LNCaP clone FGC (cell line): ENCODE data around the gene VIM.

Experiments
- DNase-seq: peaks from one replicate; pipeline ENCODE4 v3.0.0-alpha.2; 2011; ENCODE audit warnings: low read depth
- H3K4me3 ChIP-seq: 2 replicates; pipeline ENCODE4 v1.5.1; 2011; ENCODE audit warnings: mild to moderate bottlenecking, low read depth, low read length, control low read depth
- CTCF ChIP-seq: IDR thresholded peaks from 2 replicates; pipeline ENCODE4 v1.5.1; 2012; ENCODE audit warnings: mild to moderate bottlenecking; ENCODE audit not compliant: control insufficient read depth, insufficient read depth; ENCODE audit errors: extremely low read depth

The VIM gene

DNA sequence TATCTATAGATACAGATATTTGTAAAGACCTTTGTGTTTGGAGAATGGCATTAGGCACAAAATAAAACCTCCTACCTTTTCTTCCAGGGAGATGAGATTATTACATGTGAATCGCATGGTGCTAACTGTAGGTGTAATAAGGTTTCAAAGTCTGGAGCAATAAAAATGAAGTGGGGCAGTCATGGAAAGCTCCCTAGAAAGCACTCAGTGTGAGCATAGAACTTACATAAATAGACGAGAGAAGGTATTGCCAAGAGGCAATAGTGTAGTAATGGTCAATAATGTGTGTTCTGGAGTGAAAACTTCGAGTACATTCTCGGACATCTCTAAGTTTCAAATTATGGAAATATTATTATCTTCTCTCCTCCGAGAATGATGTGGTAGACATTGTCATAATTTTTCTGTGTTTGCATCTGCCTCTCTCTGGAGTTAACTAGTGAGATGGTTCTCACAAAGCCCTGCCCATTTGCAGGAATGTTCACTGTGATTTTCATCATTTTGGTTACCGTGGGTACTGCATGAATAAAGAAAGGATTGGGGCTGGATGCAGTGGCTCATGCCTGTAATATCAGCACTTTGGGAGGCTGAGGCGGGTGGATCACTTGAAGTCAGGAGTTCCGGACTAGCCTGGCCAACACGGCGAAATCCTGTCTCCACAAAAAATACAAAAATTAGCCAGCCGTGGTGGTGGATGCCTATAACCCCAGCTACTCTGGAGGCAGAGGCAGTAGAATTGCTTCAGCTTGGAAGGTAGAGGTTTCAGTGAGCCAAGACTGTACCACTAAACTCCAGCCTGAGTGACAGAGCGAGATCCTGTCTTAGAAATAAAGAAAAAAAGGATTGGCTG, 10.6 kb downstream of the VIM start:
- TF ChIP-seq CTCF = no peak
- DNase-seq = no peak
- H3K4me3 ChIP-seq = no peak overlapping the region

- no peak for DNase-seq
- TF ChIP-seq CTCF = no peak
- H3K4me3 ChIP-seq = no peak overlapping the region
These were observed 11.5 kb downstream of the VIM start for GRCh38 chr10:17239345-17240085.

- DNase-seq = no peak
- no peak overlapping the region for H3K4me3 ChIP-seq
- TF ChIP-seq CTCF = no peak
These were observed 12.1 kb downstream of the VIM start for GRCh38 chr10:17240096-17240495.

DNA sequence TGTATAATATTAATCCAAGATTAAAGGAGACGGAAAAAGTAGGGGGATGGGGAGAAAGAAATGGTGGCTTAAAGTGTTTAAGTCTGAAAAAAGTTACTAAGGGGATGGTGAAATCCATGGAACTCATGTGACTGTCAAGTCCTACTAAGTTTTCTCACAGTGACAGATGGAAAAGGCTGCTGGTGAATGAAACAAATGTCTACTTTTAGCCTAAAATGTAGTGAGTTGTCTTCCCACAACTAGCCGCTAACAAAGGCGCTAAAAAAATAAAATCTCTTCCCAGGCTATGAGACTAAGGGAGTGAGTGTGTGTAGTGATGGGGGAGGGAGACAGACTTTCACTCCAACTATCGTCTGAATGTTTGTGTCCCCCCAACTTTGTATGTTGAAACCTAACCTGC, 12.6 kb downstream of the VIM start:
- TF ChIP-seq CTCF = no peak
- DNase-seq = no peak

GRCh38 chr10:17241611-17242333, 13.7 kb downstream of the VIM start:
- no peak for TF ChIP-seq CTCF
- DNase-seq = no peak
- H3K4me3 ChIP-seq = no peak overlapping the region

More for the DNA sequence above, 12.6 kb downstream of the VIM start:
- no peak overlapping the region for H3K4me3 ChIP-seq

- DNase-seq = no peak
- TF ChIP-seq CTCF = no peak
- no peak overlapping the region for H3K4me3 ChIP-seq
These were observed 16.8 kb downstream of the VIM start for GRCh38 chr10:17244700-17245365.
